ENCODE results near the gene NTMT1. TPM values are rescaled to one million over a fixed set of nuclear protein-coding genes. Genes with fewer than 3 reads are reported as not detected.

Gene NTMT1
- total RNA-seq, 4 donors from 2014 or later, result 7.0 to 26.0 (median 16.9) TPM

DNA sequence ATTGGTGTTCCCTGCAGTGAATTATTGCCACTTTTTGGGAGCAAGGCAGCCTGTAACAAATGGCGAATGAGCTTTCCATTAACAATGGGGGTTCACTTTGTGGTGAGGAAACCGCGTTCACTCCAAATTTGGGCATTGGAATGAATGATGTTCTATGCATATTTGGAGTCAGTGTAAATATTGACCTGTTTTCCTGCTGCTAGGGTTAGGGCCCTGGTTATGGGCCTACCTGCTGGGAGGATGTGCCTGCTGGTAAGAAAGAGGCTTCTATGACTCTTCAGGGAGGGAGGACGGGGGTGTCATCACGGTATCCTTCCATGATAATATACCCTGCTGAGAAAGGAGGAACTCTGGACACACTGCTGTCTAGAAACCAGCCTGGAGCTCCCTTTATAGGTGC lies 34.0 kb upstream of the NTMT1 start:
- TF ChIP-seq CTCF (IDR thresholded peaks at IDR 0.05; ENCODE audit: low read depth), result no peak

GRCh38 chr9:129594632-129595031 lies 31.3 kb upstream of the NTMT1 start:
- TF ChIP-seq CTCF (IDR thresholded peaks at IDR 0.05; ENCODE audit: low read depth), result no peak

- no peak for TF ChIP-seq CTCF (IDR thresholded peaks at IDR 0.05; ENCODE audit: low read depth)
Observed at GRCh38 chr9:129595311-129595741, 30.6 kb upstream of the NTMT1 start.

DNA sequence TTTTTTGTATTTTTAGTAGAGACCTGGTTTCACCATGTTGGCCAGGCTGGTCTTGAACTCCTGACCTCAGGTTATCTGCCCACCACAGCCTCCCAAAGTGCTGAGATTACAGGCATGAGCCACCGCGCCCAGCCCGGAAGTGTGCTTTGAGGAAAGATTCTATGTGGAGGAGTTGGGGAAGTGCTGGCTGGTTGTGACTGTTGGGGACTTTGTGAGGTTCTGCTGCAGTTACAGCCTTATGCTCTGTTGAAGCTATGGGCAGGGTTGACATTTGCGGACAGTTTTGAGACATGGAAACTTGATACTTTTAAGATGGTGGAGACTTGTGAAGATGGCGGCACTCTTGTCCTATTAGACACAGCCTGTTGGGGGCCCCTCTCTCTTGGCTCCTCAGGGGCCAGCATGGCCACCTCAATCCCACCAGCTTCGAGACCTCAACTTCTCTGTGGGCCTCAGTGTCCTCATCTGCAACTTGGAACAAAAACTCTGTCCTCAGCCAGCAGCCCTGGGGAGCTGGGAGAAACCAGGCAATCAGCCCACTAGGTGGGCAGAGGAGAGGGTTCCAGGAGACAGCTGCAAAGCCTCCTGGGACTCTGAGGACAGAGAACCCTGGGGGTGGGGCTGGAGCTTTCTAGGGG lies 29.9 kb upstream of the NTMT1 start:
- TF ChIP-seq CTCF (IDR thresholded peaks at IDR 0.05; ENCODE audit: low read depth), result no peak

DNA sequence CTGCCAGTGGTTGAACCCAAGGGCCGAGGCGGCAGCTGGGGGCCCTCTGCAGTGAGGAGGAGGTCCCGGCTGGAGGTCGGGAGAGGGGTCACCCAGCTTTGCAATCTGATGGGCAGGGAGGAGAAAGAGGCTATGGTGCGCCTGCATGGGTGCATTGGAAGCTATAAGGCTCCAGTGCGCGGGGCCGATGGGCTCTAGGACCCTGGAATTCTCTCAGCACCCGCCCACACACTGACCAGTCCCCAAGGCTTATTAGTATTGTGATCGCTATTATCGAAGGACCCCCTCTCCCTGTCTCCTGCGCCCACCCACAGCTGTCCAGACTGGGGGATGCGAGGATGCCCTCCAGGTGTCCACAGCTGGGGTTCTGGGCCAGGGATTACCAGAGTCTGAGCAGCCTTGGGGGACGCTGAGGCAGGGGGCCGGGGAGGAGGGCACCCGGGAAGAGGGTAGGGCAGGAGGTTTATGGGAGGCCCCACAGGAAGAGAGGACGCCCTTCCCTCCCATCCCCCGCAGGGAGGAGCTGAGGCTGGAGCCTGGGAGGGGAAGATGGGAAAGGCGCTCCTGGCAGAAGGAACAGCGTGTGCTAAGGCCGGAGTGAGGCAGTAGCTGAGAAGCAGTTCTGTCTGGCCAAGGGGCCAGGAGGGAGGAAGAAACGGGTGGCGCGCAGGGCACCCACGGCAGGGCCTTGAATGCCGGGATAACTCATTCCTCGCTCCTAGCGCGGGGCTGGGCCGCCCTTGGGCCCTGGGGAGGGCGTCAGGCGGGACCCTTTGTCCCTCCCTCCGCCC lies 29.2 kb upstream of the NTMT1 start:
- no peak for TF ChIP-seq CTCF (IDR thresholded peaks at IDR 0.05; ENCODE audit: low read depth)

GRCh38 chr9:129597355-129598088 lies 28.4 kb upstream of the NTMT1 start:
- TF ChIP-seq CTCF (IDR thresholded peaks at IDR 0.05; ENCODE audit: low read depth), result no peak

GRCh38 chr9:129598089-129598596 lies 27.8 kb upstream of the NTMT1 start:
- TF ChIP-seq CTCF (IDR thresholded peaks at IDR 0.05; ENCODE audit: low read depth), result no peak

Measured in subcutaneous adipose tissue (tissue), 4 donors.